Effector CD8-positive, alpha-beta T cell (primary cell): ENCODE measurements around the gene OST4.
"Not testable (repeated sequence)": the region's sequence is repeated elsewhere in the genome, so short reads cannot be mapped to it uniquely, and the experiment has no call there.

ENCODE experiments used
- DNase-seq: peaks from one replicate; lab custom pipeline; 2025; lab: John Stamatoyannopoulos, UW
- total RNA-seq, 4 experiments: gene quantifications; one replicate each; lab custom pipeline; 2026; lab: John Stamatoyannopoulos, UW

The OST4 gene
- 68.5 to 88.9 (median 78.8) reads per million in 4 experiments for total RNA-seq

DNA sequence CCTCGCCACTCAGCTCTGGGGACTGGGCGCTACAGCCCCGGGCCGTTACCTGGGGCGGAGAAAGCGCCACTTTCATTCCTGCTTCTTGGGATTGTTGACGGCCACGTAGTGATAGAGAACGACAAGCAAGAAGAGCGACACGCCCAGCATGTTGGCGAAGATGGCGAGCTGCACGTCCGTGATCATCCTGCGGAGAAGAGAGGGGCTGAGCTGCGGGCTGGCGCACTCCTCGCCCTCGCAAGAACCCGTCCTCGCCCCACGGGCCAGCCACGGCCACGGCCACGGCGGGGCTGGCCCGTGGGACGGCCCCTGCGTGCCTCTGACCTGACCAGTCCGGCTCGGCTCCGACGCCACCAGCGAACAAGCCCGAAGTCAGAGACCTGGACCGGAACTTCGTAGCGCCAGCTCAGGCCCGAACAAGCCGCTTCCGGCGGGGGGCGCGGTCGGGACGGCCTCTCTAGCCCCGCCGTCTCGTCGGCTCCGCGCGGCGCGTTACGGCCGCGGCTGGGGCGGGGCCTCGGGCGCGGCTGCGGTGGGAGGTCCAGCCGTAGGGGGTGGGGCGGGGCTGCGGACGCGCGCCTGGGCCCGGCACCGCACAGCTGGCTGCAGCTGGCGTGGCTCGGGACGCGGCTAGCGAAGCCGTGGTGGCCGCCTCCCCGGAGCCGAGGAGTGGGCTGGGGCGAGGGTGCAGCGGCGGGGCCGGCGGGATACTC, at the start of gene OST4:
Gene OST4 (minus strand): TSS at position 378 of the 713 bp plus-strand sequence.
- peak; percentile 75 for DNase-seq

DNA sequence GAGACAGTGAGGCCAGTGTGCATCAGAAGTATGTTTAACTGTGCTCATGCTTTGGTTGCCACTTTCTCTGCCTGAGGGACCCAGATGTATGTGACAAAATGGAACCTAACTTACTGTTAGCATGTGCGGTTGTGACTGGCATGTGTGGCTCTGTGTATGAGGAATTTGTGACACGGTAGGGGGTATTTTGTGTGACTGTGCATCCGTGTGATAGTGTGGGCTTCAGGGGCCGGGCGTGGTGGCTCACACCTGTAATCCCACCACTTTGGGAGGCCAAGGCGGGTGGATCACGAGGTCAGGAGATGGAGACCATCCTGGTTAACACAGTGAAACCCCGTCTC, 47.8 kb upstream of the OST4 start:
- not testable (repeated sequence) for DNase-seq

DNA sequence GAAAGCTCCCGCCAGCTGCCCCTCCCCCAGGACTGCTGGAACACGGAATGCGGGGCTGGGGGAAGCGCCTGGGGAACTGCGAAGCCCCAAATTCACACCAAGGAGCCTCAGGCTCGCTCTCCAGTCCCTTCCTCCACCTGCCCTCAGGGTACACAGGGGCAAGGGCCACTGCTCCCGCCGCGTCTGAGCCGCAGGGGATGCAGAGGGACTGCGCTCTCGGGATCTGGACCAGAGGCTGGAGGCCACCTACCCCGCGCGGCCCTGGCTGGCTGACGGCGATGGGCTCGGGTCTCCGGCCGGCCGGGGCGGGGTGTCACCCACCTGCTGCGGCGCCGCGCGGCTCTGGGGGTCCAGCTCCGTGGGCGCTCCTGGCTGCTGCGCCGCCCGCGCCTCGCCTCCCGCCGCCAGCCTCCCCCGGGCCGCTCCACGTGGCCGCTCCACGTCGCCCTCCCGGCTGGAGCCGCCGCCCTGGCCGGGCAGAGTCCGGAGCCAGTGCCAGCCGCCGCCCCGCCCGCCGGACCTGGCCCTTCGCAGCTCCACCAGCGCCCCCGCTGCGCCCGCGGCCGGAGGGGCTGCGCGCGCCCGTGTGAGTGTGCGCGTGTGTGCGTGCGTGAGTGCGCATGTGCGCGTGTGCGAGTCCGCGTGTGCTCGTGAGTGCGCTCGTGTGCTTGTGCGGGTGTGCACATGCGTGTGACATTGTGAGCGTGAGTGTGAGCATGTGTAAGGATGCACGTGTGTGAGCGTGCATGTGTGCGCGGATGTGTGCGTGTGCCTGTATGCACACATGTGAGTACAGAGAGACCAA, 47.3 kb upstream of the OST4 start, which contains the start of gene CGREF1:
Gene CGREF1 (minus strand): TSS at position 604 of the 805 bp plus-strand sequence. CDS start 14,762 bp downstream, outside the sequence.
- DNase-seq, result no peak

DNA sequence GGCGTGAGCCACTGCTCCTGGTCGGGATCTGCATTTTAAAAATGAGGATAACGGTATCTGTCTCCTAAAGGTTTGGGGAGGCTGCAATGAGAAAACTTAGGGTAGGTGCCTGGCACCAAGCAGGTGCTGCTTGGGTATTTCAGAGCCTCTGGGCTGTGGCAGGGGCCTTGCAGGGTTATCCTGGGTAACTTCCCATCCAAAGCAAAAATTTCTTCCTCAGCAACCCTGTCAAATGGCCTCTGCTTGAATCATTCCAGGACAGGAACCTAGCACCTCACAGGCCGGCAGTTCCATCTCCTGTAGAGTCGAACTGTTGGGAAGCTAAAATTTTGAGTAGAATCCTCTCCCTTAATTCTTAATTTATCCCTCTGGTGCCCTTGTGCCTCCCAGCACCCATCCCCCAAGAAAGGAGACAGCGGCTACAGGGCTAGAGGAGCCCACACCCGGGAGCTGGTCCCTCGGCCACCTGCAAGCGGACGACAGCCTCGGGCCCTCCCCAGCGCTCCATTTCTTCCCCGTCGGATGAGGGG, 46.6 kb upstream of the OST4 start:
- no peak for DNase-seq

DNA sequence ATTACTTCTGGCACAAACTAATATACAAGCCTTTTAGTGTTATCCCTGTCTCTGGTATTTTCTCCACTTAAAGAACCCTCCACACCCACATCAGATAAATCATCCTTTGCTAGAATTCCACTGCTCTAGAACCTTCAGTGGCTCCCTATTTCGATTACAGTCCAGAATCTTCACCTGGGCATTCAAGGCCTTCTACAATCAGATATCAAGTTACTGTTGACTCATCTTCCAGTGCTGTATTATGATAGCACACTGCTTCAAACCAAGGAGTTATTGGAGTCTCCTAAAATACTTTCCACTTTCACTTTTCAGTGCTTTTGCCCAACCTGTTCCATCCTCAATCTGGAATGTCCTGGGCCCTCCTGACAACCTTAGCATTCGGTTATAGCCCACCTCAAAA, 44.1 kb upstream of the OST4 start:
- DNase-seq, result no peak

DNA sequence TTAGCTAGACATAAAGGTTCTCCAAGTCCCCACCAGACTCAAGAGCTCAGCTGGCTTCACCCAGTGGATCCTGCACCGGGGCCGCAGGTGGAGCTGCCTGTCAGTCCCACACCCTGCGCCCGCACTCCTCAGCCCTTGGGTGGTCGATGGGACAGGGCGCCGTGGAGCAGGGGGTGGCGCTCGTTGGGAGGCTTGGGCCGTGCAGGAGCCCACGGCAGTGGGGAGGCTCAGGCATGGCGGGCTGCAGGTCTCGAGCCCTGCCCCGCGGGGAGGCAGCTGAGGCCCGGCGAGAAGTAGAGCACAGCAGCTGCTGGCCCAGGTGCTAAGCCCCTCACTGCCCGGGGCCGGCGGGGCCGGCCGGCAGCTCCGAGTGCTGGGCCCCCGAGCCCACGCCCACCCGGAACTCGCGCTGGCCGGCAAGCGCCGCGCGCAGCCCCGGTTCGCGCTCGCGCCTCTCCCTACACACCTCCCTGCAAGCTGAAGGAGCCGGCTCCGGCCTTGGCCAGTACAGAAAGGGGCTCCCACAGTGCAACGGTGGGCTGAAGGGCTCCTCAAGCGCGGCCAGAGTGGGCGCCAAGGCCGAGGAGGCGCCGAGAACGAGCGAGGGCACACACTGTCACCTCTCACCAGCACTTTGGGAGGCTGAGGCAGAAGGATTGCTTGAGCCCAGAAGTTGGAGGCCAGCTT, 40.1 kb upstream of the OST4 start:
- DNase-seq, result not testable (repeated sequence)

DNA sequence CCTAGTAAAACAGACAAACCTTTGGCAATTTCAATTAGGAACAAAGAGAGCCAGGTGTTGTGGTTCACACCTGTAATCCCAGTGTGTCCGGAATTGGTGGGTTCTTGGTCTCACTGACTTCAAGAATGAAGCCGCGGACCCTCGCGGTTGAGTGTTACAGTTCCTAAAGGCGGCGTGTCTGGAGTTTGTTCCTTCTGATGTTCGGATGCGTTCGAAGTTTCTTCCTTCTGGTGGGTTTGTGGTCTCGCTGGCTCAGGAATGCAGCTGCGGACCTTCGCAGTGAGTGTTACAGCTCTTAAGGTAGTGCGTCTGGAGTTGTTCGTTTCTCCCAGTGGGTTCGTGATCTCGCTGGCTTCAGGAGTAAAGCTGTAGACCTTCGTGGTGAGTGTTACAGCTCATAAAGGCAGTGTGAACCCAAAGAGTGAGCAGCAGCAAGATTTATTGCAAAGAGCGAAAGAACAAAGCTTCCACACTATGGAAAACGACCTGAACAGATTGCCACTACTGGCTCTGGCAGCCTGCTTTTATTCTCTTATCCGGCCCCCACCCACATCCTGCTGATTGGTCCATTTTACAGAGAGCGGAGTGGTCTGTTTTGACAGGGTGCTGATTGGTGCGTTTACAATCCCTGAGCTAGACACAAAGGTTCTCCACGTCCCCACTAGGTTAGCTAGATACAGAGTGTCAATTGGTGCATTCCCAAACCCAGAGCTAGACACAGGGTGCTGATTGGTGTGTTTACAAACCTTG, 39.3 kb upstream of the OST4 start:
- DNase-seq, result not testable (repeated sequence)

DNA sequence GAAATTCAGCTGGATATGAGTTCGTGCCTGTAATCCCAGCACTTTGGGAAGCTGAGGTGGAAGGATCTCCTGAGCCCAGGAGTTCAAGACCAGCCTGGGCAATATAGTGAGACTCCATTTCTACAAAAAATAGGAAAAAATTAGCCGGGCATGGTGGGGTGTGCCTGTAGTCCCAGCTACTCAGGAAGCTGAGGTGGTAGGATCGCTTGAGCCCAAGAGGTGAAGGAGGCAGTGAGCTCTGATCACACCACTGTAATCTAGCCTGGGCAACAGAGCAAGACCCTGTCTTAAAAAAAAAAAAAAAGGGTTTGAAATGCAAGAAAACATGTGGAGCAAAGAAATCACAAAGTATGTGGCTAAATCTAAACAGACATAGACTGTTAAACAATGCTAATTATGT, 37.6 kb upstream of the OST4 start:
- no peak for DNase-seq

DNA sequence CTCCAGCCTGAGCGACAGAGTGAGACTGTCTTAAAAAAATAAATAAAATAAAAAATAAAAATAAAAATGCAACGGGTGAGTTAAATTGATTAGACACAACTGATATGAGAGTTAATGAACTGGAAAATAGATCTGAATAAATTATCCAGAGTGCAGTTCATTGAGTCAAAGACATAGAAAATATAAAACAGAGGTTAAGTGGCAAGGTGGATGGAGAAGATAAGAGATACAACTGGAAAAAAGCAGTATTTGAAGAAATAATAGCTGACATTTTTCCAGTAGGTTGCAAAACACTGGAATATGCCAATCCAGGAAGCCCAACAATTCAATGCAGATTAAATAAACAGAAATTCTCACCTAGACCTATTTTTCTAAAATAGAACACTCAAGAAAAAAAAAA, 36.8 kb upstream of the OST4 start:
- DNase-seq, result no peak

DNA sequence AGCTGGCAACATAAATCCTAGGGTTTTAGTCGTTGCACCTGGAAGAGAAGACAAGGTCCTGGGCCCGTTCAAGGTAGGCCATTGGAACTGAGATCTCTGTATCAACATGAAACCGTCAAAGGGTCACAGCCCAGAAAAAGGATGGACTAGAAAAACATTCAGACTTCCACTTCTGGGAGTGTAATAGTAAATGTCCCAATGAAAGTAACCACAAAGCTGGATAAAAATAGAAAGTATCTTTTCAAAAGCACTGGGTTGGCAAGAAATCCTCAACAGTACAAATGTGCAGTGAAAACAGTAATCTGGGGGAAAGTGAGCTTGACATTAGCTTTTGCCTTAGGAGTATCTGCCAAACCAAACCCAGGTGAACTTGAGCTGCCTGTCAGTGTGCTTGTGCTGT, 34.5 kb upstream of the OST4 start:
- no peak for DNase-seq

DNA sequence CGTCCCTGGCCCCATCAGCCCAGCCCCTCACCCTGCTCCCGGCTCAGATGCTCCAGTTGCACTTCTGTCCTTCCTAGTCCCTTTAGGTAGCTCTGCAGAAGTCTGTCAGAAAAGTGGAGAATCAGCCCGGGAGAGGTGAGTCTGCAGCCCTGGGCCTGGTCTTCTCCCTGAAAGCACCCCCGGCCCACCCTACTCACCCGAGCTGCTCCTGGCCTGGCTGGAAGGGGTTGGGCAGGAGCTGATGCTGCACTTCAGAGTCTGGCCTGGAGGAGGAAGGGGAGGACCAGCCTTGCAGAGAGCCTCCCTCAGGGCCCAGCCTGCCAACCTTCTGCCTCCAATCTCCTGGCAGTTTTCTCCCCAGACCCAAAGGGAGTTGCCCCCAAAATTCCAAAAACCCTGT, 30.9 kb upstream of the OST4 start:
- no peak for DNase-seq

DNA sequence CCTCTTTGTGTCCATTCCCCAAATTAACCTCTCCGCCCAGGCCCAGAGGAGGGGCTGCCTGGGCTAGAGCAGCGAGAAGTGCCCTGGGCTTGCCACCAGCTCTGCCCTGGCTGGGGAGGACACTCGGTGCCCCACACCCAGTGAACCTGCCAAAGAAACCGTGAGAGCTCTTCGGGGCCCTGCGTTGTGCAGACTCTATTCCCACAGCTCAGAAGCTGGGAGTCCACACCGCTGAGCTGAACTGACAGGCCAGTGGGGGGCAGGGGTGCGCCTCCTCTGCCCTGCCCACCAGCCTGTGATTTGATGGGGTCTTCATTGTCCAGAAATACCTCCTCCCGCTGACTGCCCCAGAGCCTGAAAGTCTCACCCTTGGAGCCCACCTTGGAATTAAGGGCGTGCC, 28.6 kb upstream of the OST4 start:
- DNase-seq, result no peak

DNA sequence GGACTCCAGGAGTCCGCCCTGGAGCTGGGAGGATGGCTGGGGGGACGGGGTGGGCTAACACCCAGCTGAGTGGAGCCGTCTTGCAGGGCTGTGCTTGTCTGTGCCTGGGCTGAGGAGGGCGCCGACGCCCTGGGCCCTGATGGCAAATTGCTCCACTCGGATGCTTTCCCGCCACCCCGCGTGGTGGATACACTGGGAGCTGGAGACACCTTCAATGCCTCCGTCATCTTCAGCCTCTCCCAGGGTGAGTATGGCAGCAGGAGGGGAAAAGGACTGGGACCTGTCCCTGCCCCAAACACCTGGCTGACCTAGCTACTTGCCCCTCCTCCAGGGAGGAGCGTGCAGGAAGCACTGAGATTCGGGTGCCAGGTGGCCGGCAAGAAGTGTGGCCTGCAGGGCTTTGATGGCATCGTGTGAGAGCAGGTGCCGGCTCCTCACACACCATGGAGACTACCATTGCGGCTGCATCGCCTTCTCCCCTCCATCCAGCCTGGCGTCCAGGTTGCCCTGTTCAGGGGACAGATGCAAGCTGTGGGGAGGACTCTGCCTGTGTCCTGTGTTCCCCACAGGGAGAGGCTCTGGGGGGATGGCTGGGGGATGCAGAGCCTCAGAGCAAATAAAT, 28.0 kb upstream of the OST4 start:
- no peak for DNase-seq

DNA sequence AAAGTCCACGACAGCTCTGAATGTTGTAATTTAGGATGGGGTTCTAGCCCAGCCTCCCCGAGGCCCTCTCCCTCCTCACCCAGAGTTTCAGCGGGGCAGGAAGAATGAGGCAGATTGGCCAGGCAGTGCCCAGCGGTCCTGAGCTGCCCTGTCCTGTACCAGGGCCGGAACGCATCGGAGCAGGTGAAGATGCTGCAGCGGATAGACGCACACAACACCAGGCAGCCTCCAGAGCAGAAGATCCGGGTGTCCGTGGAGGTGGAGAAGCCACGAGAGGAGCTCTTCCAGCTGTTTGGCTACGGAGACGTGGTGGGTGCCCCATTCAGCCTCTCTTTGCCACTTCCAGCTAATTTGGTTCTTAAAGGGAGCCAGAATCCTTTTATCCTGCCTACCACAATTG, 25.9 kb upstream of the OST4 start:
- DNase-seq, result no peak

DNA sequence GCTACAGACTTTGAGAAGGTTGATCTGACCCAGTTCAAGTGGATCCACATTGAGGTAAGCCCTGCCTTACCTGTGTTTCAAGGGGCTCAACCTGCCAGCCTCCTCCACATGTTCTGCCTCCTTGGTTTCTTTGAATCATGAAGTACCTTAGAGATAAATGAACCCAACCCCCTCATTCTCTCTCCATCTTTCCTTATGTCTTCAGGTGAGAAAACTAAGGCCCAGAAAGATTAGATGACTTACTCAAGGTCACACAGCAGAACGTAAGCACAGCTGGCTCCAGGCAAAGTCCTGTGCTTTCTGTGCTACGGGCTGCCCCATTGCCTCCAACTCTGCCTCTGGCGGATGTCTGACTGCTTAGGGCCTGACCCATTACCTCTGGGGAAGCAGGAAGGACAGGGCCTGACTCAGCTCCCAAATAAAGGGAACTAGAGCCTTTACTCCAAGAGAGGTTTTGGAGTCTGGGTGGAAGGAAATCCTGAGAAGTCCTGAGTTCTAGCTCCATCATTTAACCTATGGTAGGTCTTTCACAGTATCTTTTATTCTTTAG, 25.4 kb upstream of the OST4 start:
- no peak for DNase-seq

DNA sequence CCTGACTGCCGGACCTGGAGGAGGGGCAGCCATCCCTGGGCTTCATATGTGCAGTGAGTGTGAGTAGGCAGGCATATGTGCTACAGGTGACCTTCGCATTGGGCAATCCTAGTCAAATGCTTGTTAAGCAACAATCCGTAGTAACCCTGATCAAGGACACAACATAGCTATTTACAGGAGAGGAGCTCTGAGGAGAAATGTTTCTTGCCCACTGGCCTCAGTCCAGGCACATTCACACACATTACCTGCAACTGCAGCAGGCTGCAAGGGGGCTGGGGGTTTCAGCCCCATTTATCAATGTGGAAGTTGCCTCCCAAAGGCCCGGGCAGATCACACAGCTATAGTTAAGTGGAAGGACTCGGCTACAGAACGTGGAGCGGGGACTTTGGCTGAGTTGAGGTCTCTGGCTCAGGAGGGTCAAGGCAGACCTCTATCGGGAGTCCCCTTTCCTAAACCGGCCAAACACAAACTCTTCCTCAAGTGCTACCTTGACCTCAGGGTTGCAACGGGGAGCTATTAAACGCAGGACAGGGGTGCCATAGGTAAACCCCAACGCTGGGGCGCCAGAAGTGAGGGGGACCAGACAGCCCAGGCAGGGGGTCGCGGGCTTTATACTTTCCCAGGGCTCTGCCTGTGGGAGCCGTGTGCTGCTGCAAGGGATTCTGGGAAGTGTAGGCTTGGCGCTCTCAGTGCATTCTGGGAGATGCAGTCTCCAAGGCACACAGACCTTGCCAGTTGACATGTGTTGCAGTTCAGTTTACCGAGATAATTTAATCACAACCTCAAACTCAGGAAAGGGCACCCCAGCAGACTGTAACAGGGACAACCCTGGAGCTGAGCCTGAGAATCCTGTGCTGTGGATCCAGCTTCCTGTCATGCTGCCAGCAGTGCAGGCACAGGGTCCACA, 24.5 kb upstream of the OST4 start:
- no peak for DNase-seq

DNA sequence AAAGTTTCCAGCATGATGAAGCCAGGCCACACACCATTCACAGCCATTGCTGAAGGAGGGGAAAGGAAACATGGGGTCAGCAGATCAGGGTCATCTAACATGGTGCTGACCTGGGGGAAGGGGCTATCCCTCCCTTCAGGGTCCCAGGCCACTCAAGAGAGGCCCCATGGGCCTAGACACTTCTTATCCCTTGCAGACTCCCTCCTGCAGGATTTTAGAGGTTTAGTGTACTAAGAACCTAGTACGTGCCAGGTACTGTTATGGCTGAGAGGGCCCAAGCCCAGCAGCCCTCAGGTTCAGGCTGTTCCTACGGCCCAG, 23.9 kb upstream of the OST4 start:
- no peak for DNase-seq

DNA sequence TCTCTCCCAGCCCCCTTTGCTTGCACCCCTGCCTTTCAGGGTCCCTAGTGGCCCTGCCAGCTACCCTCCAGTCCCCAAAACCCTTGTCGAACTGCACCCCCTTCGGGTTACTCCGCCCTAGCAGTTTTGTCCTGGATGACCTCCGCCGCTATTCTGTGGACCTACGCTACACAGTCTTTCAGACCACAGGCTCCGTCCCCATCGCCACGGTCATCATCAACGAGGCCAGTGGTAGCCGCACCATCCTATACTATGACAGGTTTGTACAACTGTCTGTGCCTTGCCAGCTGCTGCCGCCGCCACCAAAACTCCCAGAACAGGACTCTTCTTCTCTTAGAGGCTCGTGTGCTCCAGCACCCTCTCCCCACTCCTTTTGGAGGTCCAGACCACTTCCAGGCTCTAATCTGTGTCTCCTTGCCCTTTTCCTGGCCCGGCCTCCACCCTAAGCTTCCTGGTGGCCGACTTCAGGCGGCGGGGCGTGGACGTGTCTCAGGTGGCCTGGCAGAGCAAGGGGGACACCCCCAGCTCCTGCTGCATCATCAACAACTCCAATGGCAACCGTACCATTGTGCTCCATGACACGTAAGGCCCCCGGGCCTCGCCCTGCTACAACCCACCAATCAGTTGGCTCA, 23.0 kb upstream of the OST4 start:
- DNase-seq, result no peak
